OCI-LY7 (cell line): Measurements from ENCODE around the gene PCBP3.

Experiments used
- CTCF ChIP-seq: fragments of 200-600 bp; sonication (generic); conservative IDR thresholded peaks from 2 replicates; pipeline ENCODE4 v1.5.1; 2014; ENCODE audit warnings: mild to moderate bottlenecking, antibody characterized with exemption, low read length, moderate library complexity, mixed read lengths
- EZH2phosphoT487 ChIP-seq: fragments of 200-600 bp; sonication (generic); IDR thresholded peaks from 2 replicates; pipeline ENCODE4 v1.6.1; 2018; ENCODE audit warnings: low read depth, borderline replicate concordance, mild to moderate bottlenecking, mixed run types, antibody characterized with exemption, low read length, moderate library complexity, mixed read lengths

GRCh38 chr21:45959779-45960390 lies 316.4 kb downstream of the PCBP3 start:
- TF ChIP-seq CTCF (no peak), EZH2phosphoT487 (no peak)
